KOPT-K1 (cell line): Measurements from ENCODE around the gene SAMD4A.

Experiments used
- H3K27ac ChIP-seq: fragments of 200-600 bp; sonication (generic); 2 replicates; pipeline ENCODE4 v1.5.1; 2016; ENCODE audit warnings: antibody characterized with exemption, mild to moderate bottlenecking, low read depth, low read length; ENCODE audit not compliant: poor library complexity, severe bottlenecking
- H3K36me3 ChIP-seq: fragments of 200-600 bp; sonication (generic); 2 replicates; pipeline ENCODE4 v1.5.1; 2017; ENCODE audit warnings: antibody characterized with exemption, mild to moderate bottlenecking, low read length, moderate library complexity; ENCODE audit not compliant: insufficient read depth
- H3K9me3 ChIP-seq: fragments of 200-600 bp; sonication (generic); 2 replicates; pipeline ENCODE4 v1.5.1; 2017; ENCODE audit warnings: antibody characterized with exemption, low read length, mild to moderate bottlenecking; ENCODE audit not compliant: insufficient read depth, poor library complexity, severe bottlenecking

Gene SAMD4A

DNA sequence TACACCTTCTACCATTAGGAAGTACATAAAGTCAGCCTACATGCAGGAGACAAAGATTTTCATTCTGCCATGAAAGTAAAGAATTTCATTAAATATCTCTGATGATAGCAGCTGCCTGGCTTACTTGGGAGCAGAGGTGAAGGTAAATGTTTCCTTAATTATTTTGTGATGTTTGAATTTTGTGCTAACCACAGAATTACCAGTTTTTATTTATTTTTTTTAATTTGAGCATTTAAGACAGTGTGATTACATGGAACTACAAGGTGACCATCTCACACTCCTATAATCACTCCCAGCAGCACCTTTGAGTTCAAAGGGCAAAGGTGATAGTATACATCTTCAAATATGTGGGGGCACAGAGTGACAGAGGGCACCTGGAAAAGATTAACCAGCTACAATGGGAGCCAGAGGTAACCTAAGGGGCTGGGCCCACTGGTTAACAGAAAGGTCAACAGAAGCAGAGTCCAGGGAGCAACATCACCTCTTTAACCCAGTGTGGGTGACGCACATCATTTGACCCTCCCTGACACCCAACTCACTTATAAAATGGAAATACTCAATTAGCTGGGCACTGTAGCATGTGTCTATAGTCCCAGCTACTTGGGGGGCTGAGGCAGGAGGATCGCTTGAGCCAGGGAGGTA is 270.7 kb downstream of the SAMD4A start:
- Histone ChIP-seq H3K27ac (no peak overlapping the region), H3K36me3 (peaks cover 17% of the 10 kb centered on the region), H3K9me3 (no peaks in the 10 kb centered on the region)

GRCh38 chr14:54838931-54839512 is 272.1 kb downstream of the SAMD4A start:
- Histone ChIP-seq H3K27ac (no peak overlapping the region), H3K9me3 (no peaks in the 10 kb centered on the region), H3K36me3 (peaks cover 17% of the 10 kb centered on the region)

- H3K27ac ChIP-seq: no peak overlapping the region
- H3K36me3 ChIP-seq: peaks cover 17% of the 10 kb centered on the region
- no peaks in the 10 kb centered on the region for H3K9me3 ChIP-seq
Measured at GRCh38 chr14:54839701-54840119, 272.8 kb downstream of the SAMD4A start.

- no peak overlapping the region for H3K27ac ChIP-seq
- H3K9me3 ChIP-seq: no peaks in the 10 kb centered on the region
- peaks cover 17% of the 10 kb centered on the region for H3K36me3 ChIP-seq
Measured at GRCh38 chr14:54840336-54840735, 273.4 kb downstream of the SAMD4A start.

DNA sequence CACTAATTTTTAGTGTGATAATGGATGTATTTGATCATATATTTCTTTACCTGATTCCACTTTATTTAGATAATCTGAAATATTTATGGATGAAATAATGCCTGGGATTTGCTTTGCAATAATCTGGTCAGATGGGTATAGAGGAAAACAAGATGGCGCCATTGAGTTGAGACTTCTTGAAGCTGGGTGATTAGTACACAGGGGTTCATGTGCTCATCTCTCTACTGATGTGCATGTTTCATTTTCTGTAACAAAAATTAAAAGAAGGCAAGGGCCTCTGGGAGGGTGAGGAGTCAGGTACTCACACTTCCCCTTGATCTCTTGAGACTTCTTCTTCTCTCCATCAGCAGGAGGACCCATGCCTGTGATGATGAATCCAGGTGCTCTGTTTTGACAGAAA is 273.9 kb downstream of the SAMD4A start:
- H3K9me3 ChIP-seq: no peaks in the 10 kb centered on the region
- peaks cover 20% of the 10 kb centered on the region for H3K36me3 ChIP-seq
- no peak overlapping the region for H3K27ac ChIP-seq
